ENCODE measurements around the gene SRGAP3.

Gene SRGAP3

GRCh38 chr3:8990266-8991215, 258.9 kb downstream of the SRGAP3 start:
- DNase-seq (ENCODE audit: low spot score), result no peak
- no peak for TF ChIP-seq CTCF (IDR thresholded peaks at IDR 0.05; ENCODE audit: borderline replicate concordance, control extremely low read depth, extremely low read depth, insufficient read depth, missing control alignments)
- in situ Hi-C loops (cut with MboI; ENCODE audit: low sequenced_read_pairs, unreplicated experiment), result no loop called here

- DNase-seq (ENCODE audit: low spot score), result no peak
- TF ChIP-seq CTCF (IDR thresholded peaks at IDR 0.05; ENCODE audit: borderline replicate concordance, control extremely low read depth, extremely low read depth, insufficient read depth, missing control alignments), result no peak
- in situ Hi-C loops (cut with MboI; ENCODE audit: low sequenced_read_pairs, unreplicated experiment), result no loop called here
These were observed 260.5 kb downstream of the SRGAP3 start for GRCh38 chr3:8988791-8989558.

GRCh38 chr3:8988384-8988655, 261.1 kb downstream of the SRGAP3 start:
- no peak for DNase-seq (ENCODE audit: low spot score)
- TF ChIP-seq CTCF (IDR thresholded peaks at IDR 0.05; ENCODE audit: borderline replicate concordance, control extremely low read depth, extremely low read depth, insufficient read depth, missing control alignments), result no peak
- in situ Hi-C loops (cut with MboI; ENCODE audit: low sequenced_read_pairs, unreplicated experiment), result no loop called here

GRCh38 chr3:8987645-8988383, 261.6 kb downstream of the SRGAP3 start:
- in situ Hi-C loops (cut with MboI; ENCODE audit: low sequenced_read_pairs, unreplicated experiment), result no loop called here
- DNase-seq (ENCODE audit: low spot score), result peak; percentile 89
- peak; percentile 74 for TF ChIP-seq CTCF (IDR thresholded peaks at IDR 0.05; ENCODE audit: borderline replicate concordance, control extremely low read depth, extremely low read depth, insufficient read depth, missing control alignments)

- DNase-seq (ENCODE audit: low spot score), result no peak
- TF ChIP-seq CTCF (IDR thresholded peaks at IDR 0.05; ENCODE audit: borderline replicate concordance, control extremely low read depth, extremely low read depth, insufficient read depth, missing control alignments), result no peak
- in situ Hi-C loops (cut with MboI; ENCODE audit: low sequenced_read_pairs, unreplicated experiment), result no loop called here
These were observed 262.2 kb downstream of the SRGAP3 start for GRCh38 chr3:8987226-8987625.

- TF ChIP-seq CTCF (IDR thresholded peaks at IDR 0.05; ENCODE audit: borderline replicate concordance, control extremely low read depth, extremely low read depth, insufficient read depth, missing control alignments), result no peak
- in situ Hi-C loops (cut with MboI; ENCODE audit: low sequenced_read_pairs, unreplicated experiment), result no loop called here
- no peak for DNase-seq (ENCODE audit: low spot score)
These were observed 262.7 kb downstream of the SRGAP3 start for GRCh38 chr3:8986741-8987140.

Data from GM13976 (cell line).